GM12875 (cell line): ENCODE results near the gene FABP1.

Source experiments
- H3K4me3 ChIP-seq: one replicate; pipeline ENCODE4 v1.5.1; 2011; ENCODE audit warnings: low read depth, low read length, control low read depth
- CTCF ChIP-seq: IDR thresholded peaks from 2 replicates; pipeline ENCODE4 v1.5.1; 2011; ENCODE audit warnings: low read depth, mild to moderate bottlenecking, control low read depth, inconsistent platforms, low read length, moderate library complexity, borderline replicate concordance; ENCODE audit not compliant: insufficient read depth

The FABP1 gene

GRCh38 chr2:88090446-88091283 lies 37.2 kb downstream of the FABP1 start:
- no peak for TF ChIP-seq CTCF
- H3K4me3 ChIP-seq = no peak overlapping the region

GRCh38 chr2:88088999-88089398 lies 38.9 kb downstream of the FABP1 start:
- no peak for TF ChIP-seq CTCF

GRCh38 chr2:88087763-88088162 lies 40.1 kb downstream of the FABP1 start:
- H3K4me3 ChIP-seq = no peak overlapping the region
- TF ChIP-seq CTCF = no peak

More at GRCh38 chr2:88088999-88089398, 38.9 kb downstream of the FABP1 start:
- no peak overlapping the region for H3K4me3 ChIP-seq

GRCh38 chr2:88087073-88087472 lies 40.8 kb downstream of the FABP1 start:
- no peak overlapping the region for H3K4me3 ChIP-seq
- no peak for TF ChIP-seq CTCF

GRCh38 chr2:88086401-88086800 lies 41.5 kb downstream of the FABP1 start:
- TF ChIP-seq CTCF = no peak
- H3K4me3 ChIP-seq = no peak overlapping the region

- no peak for TF ChIP-seq CTCF
Measured at GRCh38 chr2:88085602-88086001, 42.3 kb downstream of the FABP1 start.

GRCh38 chr2:88085099-88085498 lies 42.8 kb downstream of the FABP1 start:
- H3K4me3 ChIP-seq = no peak overlapping the region
- TF ChIP-seq CTCF = no peak

More at GRCh38 chr2:88085602-88086001, 42.3 kb downstream of the FABP1 start:
- no peak overlapping the region for H3K4me3 ChIP-seq
